GM18873 (cell line): Measurements from ENCODE around the gene DHX32.
"Not testable (repeated sequence)": the region's sequence is repeated elsewhere in the genome, so short reads cannot be mapped to it uniquely, and the experiment has no call there.

Source experiments
- ATAC-seq: cut with Tn5 transposase; IDR thresholded peaks from one replicate; pipeline ENCODE4 v1.9.1; 2021; ENCODE audit warnings: mild to moderate bottlenecking, moderate library complexity, moderate number of reproducible peaks; ENCODE audit not compliant: unreplicated experiment, low FRiP score

DHX32 gene

GRCh38 chr10:125896088-125896934, 15.2 kb upstream of the DHX32 start, which contains the start of gene FANK1:
FANK1 (plus strand) TSS chr10:125896564; CDS start chr10:125896643, 79 bp downstream.
- peak; percentile 64 for ATAC-seq

GRCh38 chr10:125895130-125896087, 14.3 kb upstream of the DHX32 start:
- peak; percentile 45 for ATAC-seq

GRCh38 chr10:125894176-125894575, 13.1 kb upstream of the DHX32 start:
- not testable (repeated sequence) for ATAC-seq

GRCh38 chr10:125892402-125892801, 11.3 kb upstream of the DHX32 start:
- ATAC-seq, result not testable (repeated sequence)

GRCh38 chr10:125889441-125889840, 8.3 kb upstream of the DHX32 start:
- ATAC-seq, result not testable (repeated sequence)

- no peak for ATAC-seq
These were observed 5.9 kb upstream of the DHX32 start for GRCh38 chr10:125886914-125887512.

- no peak for ATAC-seq
These were observed 2.1 kb upstream of the DHX32 start for GRCh38 chr10:125883211-125883610.

GRCh38 chr10:125882596-125882995, 1.5 kb upstream of the DHX32 start:
- ATAC-seq, result no peak

GRCh38 chr10:125880719-125881118, 373 bp downstream of the DHX32 start:
- ATAC-seq, result no peak

GRCh38 chr10:125878957-125879835, 1.9 kb downstream of the DHX32 start:
- ATAC-seq, result no peak

GRCh38 chr10:125871338-125871737, 9.8 kb downstream of the DHX32 start:
- no peak for ATAC-seq

GRCh38 chr10:125868372-125868975, 12.6 kb downstream of the DHX32 start:
- ATAC-seq, result no peak

- no peak for ATAC-seq
These were observed 14.6 kb downstream of the DHX32 start for GRCh38 chr10:125866421-125867029.

GRCh38 chr10:125865120-125865519, 16.0 kb downstream of the DHX32 start:
- ATAC-seq, result no peak

- ATAC-seq, result no peak
These were observed 21.8 kb downstream of the DHX32 start for GRCh38 chr10:125859128-125859817.

GRCh38 chr10:125857185-125857760, 23.8 kb downstream of the DHX32 start:
- ATAC-seq, result no peak

- no peak for ATAC-seq
These were observed 28.6 kb downstream of the DHX32 start for GRCh38 chr10:125852487-125852886.
